ENCODE results near the gene TEP1. TPM values are rescaled to one million over a fixed set of nuclear protein-coding genes. Genes with fewer than 3 reads are reported as not detected.

The TEP1 gene
- total RNA-seq, 1 experiment from 2014 or later, result 17.1 TPM

- no peak overlapping the region for H3K4me3 ChIP-seq (ENCODE audit: low read depth in 2 of 2, low read length in 2 of 2)
- TF ChIP-seq REST (IDR thresholded peaks at IDR 0.05; ENCODE audit: insufficient read depth in 1 of 2, low read depth in 2 of 2, low read length in 1 of 2) (no peak), POLR2AphosphoS5 (IDR thresholded peaks at IDR 0.05; ENCODE audit: low read depth, low read length) (no peak), SIN3A (IDR thresholded peaks at IDR 0.05; ENCODE audit: borderline replicate concordance, insufficient read depth, low read depth, low read length) (no peak), CTCF (IDR thresholded peaks at IDR 0.05) (no peak), TCF7L2 (IDR thresholded peaks at IDR 0.05; ENCODE audit: low read depth, low read length) (no peak)
- ATAC-seq, result no peak
- BruUV-seq (replicated peaks), result no TSS peak
- in situ Hi-C loops (cut with HindIII; ENCODE audit: low pct_unique_long_range_greater_than_20kb, low sequenced_read_pairs), result no loop called here
- ChIA-PET POLR2A (no interaction called here), CTCF (no interaction called here)
- H3K27ac ChIP-seq (ENCODE audit: low read length), result no peak overlapping the region
- H3K36me3 ChIP-seq (ENCODE audit: control insufficient read depth, insufficient read depth, low read length), result no peaks in the 10 kb centered on the region
- H3K4me1 ChIP-seq (ENCODE audit: control insufficient read depth, insufficient read depth, low read length), result no peaks in the 10 kb centered on the region
- H3K9me3 ChIP-seq (ENCODE audit: control insufficient read depth, insufficient read depth, low read depth, low read length), result no peaks in the 10 kb centered on the region
- DNase-seq (ENCODE audit: low read depth, low spot score), result no peak
- intact Hi-C loops (cut with micrococcal nuclease; ENCODE audit: unreplicated experiment), result no loop called here
- no peaks in the 10 kb centered on the region for H3K27me3 ChIP-seq (ENCODE audit: control insufficient read depth, insufficient read depth, low read length)
Measured at GRCh38 chr14:20421267-20421666, 8.0 kb upstream of the TEP1 start.

DNA sequence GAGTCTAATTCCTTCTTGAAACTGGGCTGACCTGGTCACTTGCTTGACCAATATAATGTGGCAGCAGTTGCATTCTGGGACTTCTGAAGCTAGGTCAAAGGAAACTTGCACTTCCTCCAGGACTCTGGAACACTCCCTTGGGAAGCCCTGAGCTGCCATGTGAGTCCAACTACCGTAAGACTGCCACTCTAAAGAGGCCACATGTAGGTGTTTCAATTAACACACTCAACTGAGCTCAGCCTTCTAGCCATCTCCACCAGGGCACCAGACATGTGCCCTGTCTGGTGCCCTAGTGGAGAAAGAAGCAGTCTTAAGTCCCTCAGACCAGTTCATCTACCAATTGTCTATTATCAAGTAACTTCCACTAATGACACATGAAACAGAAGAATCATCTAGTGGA, 6.1 kb upstream of the TEP1 start:
- no peaks in the 10 kb centered on the region for H3K36me3 ChIP-seq (ENCODE audit: control insufficient read depth, insufficient read depth, low read length)
- POLR2A ChIA-PET, result no interaction called here
- intact Hi-C loops (cut with micrococcal nuclease; ENCODE audit: unreplicated experiment), result no loop called here
- no peak overlapping the region for H3K4me3 ChIP-seq (ENCODE audit: low read depth in 2 of 2, low read length in 2 of 2)
- H3K9me3 ChIP-seq (ENCODE audit: control insufficient read depth, insufficient read depth, low read depth, low read length), result no peaks in the 10 kb centered on the region
- in situ Hi-C loops (cut with HindIII; ENCODE audit: low pct_unique_long_range_greater_than_20kb, low sequenced_read_pairs), result no loop called here
- no peak for DNase-seq (ENCODE audit: low read depth, low spot score)
- ATAC-seq, result no peak
- H3K27ac ChIP-seq (ENCODE audit: low read length), result no peak overlapping the region
- no TSS peak for BruUV-seq (replicated peaks)
- TF ChIP-seq POLR2AphosphoS5 (IDR thresholded peaks at IDR 0.05; ENCODE audit: low read depth, low read length) (no peak), CTCF (IDR thresholded peaks at IDR 0.05) (no peak)
- CTCF ChIA-PET, result no interaction called here
- no peaks in the 10 kb centered on the region for H3K27me3 ChIP-seq (ENCODE audit: control insufficient read depth, insufficient read depth, low read length)
- H3K4me1 ChIP-seq (ENCODE audit: control insufficient read depth, insufficient read depth, low read length), result no peaks in the 10 kb centered on the region

- in situ Hi-C loops (cut with HindIII; ENCODE audit: low pct_unique_long_range_greater_than_20kb, low sequenced_read_pairs), result no loop called here
- no peak for ATAC-seq
- POLR2A ChIA-PET, result no interaction called here
Measured at GRCh38 chr14:20418501-20418909, 5.2 kb upstream of the TEP1 start.

More at GRCh38 chr14:20418501-20418909, 5.2 kb upstream of the TEP1 start:
- Histone ChIP-seq H3K9me3 (ENCODE audit: control insufficient read depth, insufficient read depth, low read depth, low read length) (no peaks in the 10 kb centered on the region), H3K36me3 (ENCODE audit: control insufficient read depth, insufficient read depth, low read length) (no peaks in the 10 kb centered on the region), H3K27me3 (ENCODE audit: control insufficient read depth, insufficient read depth, low read length) (no peaks in the 10 kb centered on the region), H3K4me1 (ENCODE audit: control insufficient read depth, insufficient read depth, low read length) (peaks cover 4% of the 10 kb centered on the region), H3K27ac (ENCODE audit: low read length) (no peak overlapping the region), H3K4me3 (ENCODE audit: low read depth in 2 of 2, low read length in 2 of 2) (no peak overlapping the region)
- CTCF ChIA-PET, result no interaction called here
- BruUV-seq (replicated peaks), result no TSS peak
- TF ChIP-seq CTCF (IDR thresholded peaks at IDR 0.05) (no peak), SIN3A (IDR thresholded peaks at IDR 0.05; ENCODE audit: borderline replicate concordance, insufficient read depth, low read depth, low read length) (no peak), POLR2AphosphoS5 (IDR thresholded peaks at IDR 0.05; ENCODE audit: low read depth, low read length) (no peak)
- intact Hi-C loops (cut with micrococcal nuclease; ENCODE audit: unreplicated experiment), result no loop called here
- DNase-seq (ENCODE audit: low read depth, low spot score), result no peak
